CD4-positive, alpha-beta T cell treated with Interleukin-10 for 1 hour (primary cell): Measurements from ENCODE around the gene MED27.

Experiments
- DNase-seq: peaks from one replicate; pipeline ENCODE4 v3.0.0-alpha.2; 2020

Gene MED27

DNA sequence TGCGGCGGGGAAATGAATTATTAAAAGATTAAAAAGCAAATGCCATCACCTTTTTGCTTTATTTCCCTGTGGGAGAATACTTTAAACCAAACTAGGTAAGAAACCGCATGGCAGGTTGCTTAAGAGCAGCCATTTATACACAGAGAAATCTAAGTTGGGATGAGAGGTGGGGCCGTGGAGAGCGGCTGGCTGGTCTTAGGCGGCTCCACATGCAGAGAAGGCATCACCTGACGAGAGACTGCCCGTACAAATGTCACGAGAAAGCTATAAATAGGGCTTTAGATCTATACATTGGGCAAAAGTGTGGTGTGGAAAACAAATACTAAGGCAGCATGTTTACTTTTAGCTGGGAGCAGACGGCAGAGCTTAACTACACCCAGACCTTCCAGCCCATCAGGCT, 39.4 kb downstream of the MED27 start:
- DNase-seq = no peak

DNA sequence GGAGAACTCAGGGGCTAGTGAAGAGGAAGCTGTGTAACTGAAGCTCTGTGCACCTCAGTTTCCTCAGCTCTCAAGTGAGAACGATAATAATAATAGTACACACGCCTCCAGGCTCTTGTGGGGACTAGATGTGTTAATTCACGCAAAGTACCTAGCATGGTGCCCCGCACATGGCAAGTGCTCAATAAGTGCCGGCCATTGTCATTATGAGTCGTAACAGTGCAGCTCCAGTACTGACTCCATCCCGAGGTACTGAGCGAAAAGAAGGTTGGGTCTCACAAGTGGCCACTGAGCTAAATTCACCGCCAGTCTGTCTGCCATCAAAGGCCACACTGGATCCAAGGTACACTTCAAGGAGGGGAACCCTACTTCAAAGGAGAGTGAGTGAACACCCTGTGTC, 40.4 kb downstream of the MED27 start:
- DNase-seq = no peak

DNA sequence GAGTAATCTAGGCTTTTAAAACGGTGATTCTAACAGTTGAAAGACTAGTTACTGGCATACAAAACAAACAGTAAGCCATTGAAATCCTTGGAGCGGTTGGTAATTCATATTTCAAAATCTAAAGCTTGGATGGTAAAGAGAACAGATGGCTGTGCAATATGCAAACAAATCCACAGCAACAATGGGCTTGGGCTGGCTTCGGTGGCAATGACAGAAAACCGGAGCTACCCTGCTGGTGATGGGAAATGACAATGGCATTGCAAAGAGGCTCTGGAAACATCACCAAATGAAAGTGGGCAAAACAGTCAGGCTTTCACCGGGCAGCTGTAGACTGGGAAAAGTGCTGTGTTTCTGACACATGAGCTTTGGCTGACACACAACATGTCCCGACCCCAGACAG, 42.2 kb downstream of the MED27 start:
- DNase-seq = no peak

DNA sequence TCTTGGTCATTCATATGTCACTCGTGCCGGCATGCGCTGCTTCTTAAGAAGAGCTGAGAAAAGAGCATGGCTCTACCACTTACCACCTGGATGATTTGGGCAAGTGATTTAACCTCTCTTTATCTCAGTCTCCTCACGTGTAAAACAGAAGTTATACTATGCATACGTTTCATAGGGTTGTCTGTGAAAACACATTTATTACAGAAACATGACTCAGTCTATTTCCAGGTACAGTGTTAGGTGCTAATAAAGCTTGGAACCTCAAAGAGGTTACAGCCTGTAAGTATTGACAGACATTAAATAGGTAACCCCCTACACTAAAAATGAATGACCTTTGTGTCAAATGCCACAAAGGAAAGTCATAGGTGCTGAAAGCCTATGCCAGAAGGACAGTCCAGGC, 43.1 kb downstream of the MED27 start:
- no peak for DNase-seq

DNA sequence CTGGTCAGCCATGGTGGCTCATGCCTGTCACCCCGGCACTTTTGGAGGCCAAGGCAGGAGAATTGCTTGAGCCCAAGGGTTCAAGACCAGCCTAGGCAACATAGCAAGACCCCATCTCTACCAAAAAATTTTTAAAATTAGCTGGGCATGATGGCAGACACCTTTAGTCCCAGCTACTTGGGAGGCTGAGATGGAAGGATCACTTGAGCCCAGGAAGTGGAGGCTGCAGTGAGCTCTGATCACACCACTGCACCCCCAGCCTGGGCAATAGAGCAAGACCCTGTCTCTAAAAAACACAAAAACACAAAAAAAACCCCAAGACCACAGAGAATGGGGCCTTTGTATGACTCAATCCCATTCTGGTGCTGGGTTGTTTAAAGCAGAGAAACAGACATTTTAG, 44.0 kb downstream of the MED27 start:
- no peak for DNase-seq

DNA sequence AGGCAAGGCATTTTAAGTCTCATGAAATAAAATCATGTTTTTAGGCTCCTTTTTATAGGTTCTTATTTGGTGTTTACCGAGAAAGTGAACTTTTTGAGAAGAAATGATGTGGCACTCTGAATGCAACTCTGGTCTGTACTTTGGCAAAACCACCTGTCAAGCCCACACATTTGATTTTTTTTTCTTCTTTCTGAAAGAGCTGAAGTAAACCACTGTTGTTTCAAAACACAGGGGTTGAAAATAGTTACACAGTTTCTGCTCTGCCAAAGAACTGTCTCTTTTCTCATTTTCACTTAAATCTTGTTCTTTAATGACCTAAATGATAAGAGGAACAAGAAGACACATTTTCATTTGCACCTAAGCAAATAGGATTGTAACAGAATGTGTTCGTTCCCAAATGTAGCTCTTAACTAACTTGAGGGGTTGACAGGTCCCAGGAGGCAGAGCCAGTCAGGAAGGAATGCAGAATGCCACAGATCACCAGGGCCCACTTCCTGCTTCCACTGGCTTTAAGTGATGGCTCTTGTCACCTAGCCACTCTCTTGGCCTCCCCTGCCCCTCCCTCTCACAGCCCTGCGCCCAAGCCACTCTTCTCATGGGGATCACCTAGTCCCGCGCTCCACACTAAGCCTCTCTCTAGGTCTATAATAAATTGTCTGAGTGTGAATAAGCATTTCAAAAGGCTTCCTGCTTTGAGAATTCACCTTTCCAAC, 47.3 kb downstream of the MED27 start:
- DNase-seq = no peak

DNA sequence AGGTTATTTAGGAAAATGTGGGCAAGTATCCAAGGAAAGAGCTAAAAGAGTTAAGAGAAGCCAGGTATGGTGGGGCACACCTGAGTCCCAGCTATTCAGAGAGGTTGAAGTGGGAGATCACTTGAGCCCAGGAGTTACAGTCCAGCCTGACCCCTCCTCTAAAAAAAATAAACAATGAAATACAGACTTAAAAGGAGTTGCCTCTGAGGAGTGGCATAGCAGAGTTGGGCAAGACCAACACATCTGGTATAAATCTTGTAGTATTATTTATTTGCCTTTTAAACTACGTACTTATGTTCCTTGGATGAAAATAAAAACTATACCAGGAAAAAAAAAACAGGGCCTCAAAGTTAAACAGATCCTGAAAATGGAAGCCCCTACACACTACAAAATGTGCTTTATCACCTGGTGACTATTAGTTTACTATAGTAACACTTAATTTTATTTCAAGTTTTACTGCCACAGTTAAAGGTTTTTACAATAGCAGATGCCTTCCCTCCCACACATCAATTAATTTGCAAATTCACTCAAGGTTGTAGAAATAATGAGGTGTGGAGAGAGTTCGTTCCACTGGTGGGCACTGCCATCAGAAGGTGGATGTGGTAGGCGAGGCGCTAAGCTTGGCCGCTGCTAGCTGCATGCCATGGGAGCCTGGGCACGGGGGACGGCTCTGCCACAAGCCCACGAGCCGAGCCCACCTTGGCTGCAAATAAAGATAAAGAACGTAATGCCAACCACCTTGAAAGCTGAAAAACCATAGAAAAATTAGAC, 48.0 kb downstream of the MED27 start:
- DNase-seq = no peak

DNA sequence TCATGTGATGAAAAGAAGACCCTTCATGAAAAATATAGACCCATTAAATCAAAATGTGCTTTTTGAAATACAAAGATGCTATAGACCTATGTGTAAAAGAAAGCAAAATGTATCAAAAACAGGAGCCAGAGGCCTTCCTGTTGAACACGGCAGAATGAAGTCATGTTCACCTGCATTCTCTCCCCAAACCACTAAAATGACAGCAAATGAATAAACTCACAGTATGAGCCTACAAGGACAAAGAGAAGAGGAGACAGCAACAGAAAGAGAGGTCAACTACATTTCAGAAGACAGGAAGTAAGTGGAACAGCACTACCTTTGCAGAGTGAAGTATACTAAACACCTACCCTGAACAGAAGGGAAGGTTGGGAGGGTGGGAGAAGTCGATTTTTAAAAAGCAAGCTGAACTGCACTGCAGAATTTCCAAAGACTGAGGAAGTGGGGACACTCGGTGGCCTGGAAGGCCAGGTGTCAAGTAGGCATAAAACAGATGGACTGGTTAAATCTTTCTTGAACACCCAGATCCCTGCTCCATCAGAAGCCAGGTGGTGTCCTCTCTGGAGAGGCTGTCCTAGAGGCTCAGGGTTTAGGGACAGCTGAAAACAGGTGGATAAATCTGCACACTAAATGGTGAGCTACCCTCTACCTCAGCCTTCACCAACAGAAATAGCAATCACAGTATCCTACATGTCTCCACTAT, 48.9 kb downstream of the MED27 start:
- no peak for DNase-seq

DNA sequence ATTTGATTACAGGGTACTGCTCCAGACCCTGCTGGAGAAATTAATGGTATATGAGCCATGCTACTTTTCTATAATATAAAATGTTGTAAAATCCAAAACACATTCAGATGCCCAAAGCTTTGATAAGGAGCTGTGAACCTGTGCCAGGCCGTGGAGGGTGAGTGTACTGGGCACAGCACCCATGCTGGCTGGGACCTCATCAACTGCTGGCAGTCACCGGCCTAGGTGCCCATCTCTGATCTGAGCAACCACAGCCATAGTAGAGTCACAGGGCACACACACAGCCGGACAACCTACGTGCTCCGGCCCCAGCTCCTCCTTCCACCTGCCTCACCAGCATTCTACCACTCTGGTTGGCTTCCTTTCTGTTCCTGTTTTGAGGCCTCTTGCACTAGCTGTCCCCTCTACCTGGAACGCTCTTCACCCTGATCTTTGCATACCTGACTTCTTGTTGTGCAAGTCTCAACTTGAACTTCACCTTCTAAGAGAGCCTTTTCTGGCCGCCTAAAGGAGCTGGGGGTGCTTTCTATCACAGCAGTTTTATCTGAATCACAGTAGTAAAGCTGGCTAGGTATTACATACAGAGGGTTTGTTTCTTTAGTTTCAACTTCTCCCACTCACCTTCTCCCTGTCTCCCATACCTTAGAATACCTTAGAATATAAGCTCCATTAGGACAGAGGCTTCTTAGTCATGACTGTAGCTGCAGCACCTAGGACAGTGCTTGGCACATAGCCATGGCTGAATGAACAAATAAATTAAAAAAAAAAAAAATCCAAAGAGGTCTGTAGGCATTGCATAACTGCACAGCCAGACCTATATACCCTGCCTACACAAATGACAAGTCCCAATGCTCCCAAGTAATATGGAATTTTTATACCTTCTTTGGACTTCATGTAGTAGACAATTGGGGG, 51.7 kb downstream of the MED27 start:
- no peak for DNase-seq

DNA sequence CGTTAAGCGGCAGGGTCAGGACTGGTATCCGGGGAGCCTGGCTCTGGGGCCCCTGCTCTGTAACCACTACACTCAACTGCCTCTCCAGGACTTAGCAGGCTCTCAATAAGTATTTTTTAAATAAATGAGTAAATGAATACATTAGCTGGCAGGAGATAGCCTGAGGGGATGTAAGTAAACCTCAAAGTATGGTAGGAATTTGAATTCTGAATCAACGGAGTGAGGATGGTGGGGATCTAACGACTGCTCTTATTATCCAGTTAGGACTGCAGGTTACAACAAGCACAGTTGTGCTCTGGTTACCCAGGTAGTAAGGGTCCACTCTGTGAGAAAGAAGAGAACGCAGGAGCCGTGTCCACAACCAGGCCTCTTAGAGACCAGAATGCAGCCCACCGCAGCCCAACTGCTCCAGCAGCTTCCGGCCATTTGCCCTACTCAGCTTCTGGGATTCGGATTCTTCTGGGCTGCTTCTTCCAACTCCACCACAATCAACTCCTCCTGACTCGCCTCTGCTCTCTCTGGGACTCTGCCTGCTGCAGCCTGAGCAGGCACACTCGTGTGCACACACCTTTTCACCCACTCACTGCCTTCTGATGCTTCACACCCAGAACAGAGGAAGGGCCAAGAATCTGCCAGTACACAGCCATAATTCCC, 52.6 kb downstream of the MED27 start:
- no peak for DNase-seq

DNA sequence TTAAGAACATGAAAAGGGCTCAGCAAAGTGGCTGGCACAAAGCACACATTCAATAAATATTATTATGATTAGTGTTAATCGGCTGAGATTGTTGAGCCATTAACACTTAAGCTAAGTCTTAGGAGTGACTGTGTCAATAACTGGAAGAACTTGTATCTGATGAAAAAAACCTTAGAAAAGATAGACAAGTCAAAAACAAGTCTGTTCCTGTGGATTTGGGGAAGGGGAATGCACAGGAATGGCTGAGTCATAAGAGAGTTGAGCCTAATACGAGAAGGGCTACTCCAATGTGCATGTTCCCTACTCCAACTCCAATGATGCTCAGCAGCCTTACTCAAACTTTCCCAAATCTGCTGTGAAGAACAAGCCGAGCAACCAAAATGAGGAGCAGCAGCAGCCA, 53.9 kb downstream of the MED27 start:
- no peak for DNase-seq

DNA sequence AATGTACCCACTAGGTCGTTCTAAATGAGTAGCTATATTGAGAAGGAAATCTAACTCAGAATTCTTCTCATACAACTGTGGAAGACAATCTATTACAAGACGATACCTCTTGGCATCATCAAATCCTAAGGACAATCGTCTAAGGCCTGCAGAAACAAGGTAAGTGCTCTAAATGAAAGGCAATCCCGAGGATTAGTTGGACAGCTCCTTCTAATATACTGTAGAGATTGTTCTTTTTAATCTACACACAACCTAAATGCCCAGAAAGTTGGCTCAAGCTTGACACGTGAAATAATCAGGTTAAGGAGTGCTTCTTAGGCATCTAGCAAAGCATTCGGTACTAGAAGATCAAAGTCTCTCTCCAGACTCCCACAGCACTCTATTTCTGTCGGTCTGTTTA, 55.1 kb downstream of the MED27 start:
- no peak for DNase-seq

DNA sequence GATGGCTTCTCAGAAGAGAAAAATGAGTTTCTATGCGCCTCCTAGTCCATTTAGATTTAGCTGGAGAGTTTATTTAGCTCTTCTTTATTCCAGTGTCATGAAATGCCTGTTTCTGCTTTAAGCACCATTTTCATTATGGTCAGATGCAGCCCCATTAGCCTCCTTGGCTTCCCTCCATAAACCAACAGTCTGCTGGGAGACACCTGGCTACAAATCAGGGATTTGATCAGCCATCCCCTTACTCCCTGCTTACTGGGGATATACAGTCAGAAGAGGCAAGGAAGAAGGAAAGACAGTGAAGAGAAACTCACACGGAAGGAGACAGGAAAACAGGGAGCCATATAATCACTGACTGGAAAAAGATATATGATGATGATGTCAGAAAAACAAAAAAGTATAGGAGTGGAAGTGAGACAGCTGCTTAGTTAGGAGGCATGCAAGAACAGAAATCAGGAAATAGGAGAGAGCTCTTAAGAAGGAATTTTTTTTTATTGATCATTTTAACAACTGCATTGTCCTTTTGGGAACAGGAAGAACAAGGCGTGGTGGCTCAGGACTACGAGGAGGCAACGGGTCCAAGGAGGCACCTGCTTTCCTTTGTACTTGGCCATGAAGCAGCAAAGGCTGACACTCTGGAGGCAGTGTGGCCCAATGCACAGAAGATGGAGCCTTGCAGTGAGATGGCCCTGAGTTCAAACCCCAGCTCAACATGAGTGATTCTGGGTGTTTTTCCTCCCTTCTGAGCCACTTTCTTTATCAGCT, 56.1 kb downstream of the MED27 start:
- DNase-seq = no peak

DNA sequence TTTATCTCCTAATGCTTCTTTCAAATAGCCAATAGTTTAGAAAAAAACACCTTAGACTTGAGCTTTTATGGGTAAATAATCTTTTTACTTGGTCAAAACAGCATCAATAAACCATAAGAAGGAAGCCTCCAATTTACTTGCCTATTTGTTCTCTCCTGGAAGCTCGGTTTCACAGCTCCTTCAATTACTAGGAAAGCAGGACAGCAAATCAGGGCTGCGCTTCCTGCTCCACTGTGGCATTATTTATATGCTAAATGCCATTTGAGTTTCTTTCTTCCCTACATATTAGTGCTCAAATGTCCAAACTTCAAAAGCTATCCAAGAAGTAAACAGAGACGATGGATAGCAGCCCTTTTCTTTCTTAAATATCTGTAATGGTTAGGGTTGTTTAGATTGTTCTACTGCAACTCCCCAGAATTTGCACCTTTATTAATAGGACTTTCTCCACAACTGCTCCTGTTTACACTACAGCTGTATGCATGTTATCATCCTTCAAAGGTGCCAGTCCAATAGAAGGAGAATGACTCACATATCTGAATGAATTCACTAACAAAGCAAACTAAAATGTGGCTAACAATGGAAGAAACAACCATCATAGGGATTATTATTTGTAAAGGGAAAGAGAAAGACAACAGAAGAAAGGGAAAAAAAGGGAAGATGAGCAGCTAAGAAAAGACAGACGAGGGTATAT, 58.7 kb downstream of the MED27 start:
- DNase-seq = no peak

DNA sequence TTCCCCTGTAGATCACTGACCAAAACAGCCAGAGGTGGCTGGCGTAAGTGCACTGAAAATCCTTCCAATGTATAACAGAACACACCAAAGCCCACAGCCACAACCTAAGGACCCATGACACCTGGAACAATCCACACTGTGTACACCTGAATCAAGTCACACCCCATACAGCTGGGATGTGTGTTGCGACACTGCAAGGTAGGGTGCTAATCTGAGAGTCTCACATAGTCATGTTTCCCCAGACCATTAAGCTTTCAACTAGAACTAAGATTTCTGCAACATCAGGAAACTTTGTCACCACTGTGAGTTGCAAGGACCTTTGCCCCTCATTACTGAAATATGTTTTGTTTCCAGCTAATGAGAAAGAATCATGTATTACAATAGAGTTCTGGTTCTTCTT, 59.4 kb downstream of the MED27 start:
- no peak for DNase-seq

DNA sequence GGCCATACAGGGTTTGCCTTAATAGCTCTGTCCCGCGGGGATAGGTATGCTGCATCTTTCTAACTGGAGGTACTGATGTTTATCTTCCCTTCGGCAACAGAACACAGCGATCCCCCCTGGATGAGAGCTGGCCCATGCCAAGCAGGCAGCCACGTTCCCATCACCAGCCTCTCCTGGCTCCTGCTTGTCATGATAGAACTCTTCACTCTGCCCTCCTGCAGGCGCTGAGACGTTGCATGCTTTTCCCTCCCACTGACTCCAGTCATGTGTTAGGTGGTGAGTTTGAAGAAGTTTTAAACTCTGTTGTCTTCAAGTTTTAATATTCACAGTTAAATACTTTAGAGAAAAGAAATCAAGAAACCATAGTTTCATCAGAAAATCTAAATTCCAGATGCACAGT, 60.0 kb downstream of the MED27 start:
- DNase-seq = no peak

DNA sequence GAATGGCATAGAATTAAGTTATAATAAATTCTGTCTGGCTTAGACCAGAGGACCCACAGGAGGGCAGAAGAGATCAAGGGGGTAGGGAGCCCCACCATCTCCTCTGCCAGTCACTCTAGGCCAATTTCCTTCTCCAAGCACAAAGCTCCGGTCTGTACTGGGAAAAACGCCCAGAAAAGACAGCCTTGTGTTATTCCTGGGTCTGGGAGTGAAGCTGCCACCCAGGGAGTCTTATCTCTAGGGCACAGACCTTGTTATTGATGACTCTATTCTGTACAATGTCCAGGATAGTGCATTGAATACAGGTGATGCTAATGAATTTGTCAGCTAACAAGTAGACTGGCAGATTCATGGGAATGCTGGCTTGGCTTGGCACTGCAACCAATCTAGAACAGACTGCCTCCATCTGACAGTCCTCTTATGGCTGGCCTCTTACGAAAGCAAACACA, 60.7 kb downstream of the MED27 start:
- DNase-seq = no peak

DNA sequence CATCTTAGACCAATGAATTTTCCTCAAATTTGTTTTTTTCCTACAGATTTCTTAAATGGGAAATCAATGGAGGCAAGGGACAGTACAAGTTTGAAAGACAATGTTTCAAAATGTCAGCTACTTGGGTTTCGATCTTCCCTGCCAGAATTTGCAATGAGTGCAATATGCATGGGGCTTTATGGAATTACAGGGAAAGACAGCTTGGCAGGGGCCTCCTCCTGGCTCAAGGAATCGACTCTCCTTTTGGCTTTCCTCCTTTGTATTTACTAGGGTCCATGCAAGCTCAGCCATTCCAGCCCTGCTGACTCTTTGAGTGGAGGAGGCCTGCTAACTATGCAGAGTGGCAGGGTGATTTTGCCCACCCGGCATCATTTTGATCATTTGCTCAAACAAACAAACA, 63.2 kb downstream of the MED27 start:
- no peak for DNase-seq

DNA sequence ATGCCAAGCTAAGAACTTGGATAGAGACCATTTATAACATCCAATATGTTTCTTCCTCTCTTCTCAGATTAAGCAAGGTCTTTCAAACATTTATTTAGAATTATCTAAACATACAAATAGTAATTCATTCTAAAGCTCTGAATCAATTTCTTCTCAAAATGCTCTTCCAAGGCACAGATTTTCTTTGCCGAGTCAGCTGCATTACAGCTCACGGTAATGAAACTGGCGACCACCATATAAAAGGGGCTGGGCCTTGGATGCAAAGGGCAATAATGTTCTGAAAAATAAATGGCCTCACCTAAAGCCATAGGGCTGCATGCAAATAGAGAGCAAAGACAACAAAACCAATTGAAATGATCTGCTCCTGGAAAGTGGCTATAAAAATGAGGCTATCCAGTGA, 63.8 kb downstream of the MED27 start:
- DNase-seq = no peak

DNA sequence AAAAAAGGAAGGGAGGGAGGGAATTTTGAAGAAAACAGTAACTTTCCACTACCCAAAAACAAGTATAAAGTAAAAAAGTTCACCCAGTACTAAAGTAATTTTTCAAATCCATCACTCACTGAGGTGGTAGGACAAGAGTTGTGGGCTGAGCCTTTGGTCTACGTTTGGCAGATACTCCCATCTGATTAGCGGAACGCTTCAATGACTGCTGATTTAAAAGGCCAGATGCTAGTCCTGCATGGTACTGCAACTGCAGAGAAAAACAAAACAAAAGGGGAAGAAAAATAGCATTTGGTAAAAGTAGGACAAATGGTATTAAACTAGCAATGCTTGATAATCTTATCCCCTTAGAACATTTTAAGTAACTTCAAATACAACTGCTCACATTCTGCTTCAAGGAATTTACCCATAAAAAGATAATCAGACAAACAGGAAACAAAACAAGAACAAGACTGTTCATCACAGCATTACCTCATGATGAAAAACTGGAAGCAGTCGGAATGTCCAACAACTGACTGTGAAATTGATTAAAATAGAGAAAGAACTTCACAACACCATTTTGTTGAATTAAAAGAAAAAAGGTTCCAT, 65.4 kb downstream of the MED27 start:
- DNase-seq = no peak
